ENCODE results near the gene ATP5F1E.

DNA sequence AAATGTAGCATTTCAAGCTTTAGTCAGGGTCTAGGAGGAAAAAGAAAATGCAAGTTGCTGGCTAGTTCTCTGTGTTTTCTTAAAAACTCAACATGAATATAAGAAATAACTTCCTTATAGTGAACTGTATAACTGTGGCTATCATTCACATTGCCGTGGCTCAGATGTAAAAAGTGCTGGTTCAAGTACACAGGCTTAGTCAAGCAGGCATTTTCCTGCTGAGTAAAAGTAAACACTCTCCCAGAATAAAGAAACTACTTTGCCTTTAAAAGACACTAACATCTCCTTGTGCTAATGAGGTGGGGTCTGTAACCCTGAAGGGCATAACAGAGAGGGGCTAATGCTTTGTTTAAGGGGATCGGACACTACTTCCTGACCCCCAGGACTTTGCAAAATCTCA, 3.3 kb downstream of the ATP5F1E start:
- TF ChIP-seq POLR2A (IDR thresholded peaks at IDR 0.05) = no peak
- TF ChIP-seq, protein P1, sequence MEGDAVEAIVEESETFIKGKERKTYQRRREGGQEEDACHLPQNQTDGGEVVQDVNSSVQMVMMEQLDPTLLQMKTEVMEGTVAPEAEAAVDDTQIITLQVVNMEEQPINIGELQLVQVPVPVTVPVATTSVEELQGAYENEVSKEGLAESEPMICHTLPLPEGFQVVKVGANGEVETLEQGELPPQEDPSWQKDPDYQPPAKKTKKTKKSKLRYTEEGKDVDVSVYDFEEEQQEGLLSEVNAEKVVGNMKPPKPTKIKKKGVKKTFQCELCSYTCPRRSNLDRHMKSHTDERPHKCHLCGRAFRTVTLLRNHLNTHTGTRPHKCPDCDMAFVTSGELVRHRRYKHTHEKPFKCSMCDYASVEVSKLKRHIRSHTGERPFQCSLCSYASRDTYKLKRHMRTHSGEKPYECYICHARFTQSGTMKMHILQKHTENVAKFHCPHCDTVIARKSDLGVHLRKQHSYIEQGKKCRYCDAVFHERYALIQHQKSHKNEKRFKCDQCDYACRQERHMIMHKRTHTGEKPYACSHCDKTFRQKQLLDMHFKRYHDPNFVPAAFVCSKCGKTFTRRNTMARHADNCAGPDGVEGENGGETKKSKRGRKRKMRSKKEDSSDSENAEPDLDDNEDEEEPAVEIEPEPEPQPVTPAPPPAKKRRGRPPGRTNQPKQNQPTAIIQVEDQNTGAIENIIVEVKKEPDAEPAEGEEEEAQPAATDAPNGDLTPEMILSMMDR (IDR thresholded peaks at IDR 0.05) = no peak

Data from upper lobe of left lung (tissue), 4 donors.